GM12874 (cell line): ENCODE data around the gene TRIO.

Experiments
- CTCF ChIP-seq: IDR thresholded peaks from 2 replicates; pipeline ENCODE4 v1.5.1; 2011; ENCODE audit warnings: low read depth, mild to moderate bottlenecking, control low read depth, low read length, moderate library complexity; ENCODE audit not compliant: insufficient read depth

TRIO gene

GRCh38 chr5:14455814-14456321 lies 312.7 kb downstream of the TRIO start:
- TF ChIP-seq CTCF: no peak

GRCh38 chr5:14457476-14457875 lies 314.3 kb downstream of the TRIO start:
- TF ChIP-seq CTCF: no peak

GRCh38 chr5:14458414-14458813 lies 315.3 kb downstream of the TRIO start:
- no peak for TF ChIP-seq CTCF

- TF ChIP-seq CTCF: no peak
Observed at GRCh38 chr5:14460844-14461398, 317.8 kb downstream of the TRIO start.

- no peak for TF ChIP-seq CTCF
Observed at GRCh38 chr5:14462681-14463080, 319.5 kb downstream of the TRIO start.

- no peak for TF ChIP-seq CTCF
Observed at GRCh38 chr5:14463629-14464028, 320.5 kb downstream of the TRIO start.

- no peak for TF ChIP-seq CTCF
Observed at GRCh38 chr5:14464096-14464495, 321.0 kb downstream of the TRIO start.
